SJCRH30 (cell line): ENCODE measurements around the gene CABYR. TPM values are rescaled to one million over a fixed set of nuclear protein-coding genes. Genes with fewer than 3 reads are reported as not detected.

Experiments used
- total RNA-seq: library from RNA; depleted of rRNA; stranded (reverse); fragments of >200 nt; shearing (Covaris generic); gene quantifications from 2 replicates; pipeline ENCODE4 v1.2.3, GENCODE V29; 2014; rRNA removed

The CABYR gene
- total RNA-seq, 1 experiment from 2014 or later = not detected

Other genes starting within 250 kb of the CABYR start
- 12.6 and 13.7 TPM in 2 replicates for gene TTC39C, start 124.3 kb upstream of the CABYR start, total RNA-seq